HCEC 1CT (cell line): Measurements from ENCODE around the gene CHRNB4.
"Not testable (repeated sequence)": the region's sequence is repeated elsewhere in the genome, so short reads cannot be mapped to it uniquely, and the experiment has no call there.

Experiments used
- DNase-seq: peaks from one replicate; pipeline ENCODE4 v3.0.0-alpha.2; 2017

Gene CHRNB4

DNA sequence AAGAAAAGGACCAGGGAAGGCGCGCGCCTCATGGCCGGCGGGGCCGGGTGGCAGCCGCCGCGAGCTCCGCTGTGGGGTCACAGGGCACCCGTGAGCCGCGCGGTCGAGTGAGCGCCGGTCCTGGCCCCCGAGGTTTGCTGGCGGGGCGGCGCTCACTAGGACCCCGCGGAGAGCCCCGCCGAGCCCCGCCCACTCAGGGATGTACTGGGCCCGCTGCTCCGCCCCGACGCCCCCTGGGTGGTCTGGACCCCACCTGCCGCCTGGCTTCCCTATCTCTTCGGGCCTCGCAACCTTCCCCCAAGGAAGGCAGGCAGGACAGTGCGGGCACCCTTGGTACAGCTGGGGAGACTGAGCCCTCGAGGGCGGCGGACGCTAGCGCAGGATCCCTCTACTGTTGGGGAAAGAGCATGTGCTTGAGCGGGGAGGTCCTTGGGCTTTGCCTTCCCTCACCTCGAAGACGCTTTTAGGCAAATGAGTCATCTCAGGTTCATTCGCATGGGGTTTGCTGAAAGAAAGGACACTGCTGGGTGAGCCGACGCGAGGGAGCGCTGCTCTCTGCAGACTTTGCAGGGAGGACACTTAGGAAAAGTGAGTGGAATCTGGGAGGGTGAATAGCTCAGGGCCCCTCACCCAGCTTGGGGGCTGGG is at the start of gene CHRNB4:
Gene CHRNB4 (minus strand): TSS at position 109 of the 647 bp plus-strand sequence. CDS start 77 bp downstream, at position 32.
- DNase-seq = no peak

- DNase-seq = no peak
Measured at GRCh38 chr15:78689626-78690025, 48.6 kb upstream of the CHRNB4 start.

GRCh38 chr15:78685925-78686324 is 44.9 kb upstream of the CHRNB4 start:
- no peak for DNase-seq

DNA sequence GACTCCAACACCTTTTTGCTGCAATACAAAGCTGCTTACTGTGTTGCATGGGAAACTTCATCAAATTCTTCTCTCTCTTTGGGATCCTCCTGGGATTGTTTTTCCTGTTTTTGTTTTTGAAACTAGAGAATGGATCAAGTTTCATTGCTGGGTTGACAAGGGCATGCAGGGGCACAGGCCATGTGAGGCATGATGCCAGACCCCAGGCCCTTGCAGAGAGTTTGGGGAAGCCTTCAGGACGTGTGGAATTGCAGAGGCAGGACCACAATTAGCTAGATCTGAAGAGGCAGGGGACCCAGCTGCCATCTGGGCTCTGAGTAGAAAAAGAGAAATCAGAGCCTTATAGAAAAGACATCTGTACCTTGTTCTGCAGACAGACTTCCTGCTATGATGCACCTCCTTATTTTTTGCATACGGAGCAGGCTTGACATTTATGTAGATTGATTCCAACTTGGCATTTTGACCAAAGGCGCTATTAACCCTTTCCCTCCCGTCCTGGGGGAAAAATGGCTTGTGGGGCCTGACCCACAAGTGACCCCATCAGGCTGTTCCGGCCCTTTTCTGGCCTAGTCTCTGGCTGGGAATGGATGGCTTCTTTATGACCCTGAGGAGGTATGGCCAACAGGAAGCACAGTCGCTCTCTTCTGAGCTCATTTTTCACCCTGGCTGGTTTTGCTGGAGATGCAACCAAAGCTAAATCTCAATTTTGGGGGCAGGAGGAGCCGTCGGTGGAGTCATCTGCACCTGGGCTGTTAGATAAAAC is 44.3 kb upstream of the CHRNB4 start:
- no peak for DNase-seq

DNA sequence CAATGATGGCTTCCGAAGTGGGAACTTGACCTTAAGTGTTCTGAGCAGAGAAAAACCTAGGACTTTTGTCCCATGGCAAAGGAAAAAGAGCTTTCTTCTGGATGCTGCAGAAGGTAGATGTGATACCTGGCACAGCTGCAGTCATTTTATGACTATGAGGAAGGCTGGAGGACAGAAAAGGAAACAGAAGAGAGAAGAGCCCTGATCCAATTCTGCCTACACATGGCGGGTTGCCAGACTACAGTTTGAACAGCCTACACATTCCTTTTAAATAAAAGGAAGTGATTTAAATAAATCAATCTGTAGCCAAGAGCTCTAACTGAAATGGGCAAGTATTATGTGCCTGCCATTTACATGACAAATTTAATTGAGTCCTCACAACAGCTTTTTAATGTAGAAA is 43.6 kb upstream of the CHRNB4 start:
- DNase-seq = no peak

GRCh38 chr15:78683599-78683998 is 42.6 kb upstream of the CHRNB4 start:
- not testable (repeated sequence) for DNase-seq

DNA sequence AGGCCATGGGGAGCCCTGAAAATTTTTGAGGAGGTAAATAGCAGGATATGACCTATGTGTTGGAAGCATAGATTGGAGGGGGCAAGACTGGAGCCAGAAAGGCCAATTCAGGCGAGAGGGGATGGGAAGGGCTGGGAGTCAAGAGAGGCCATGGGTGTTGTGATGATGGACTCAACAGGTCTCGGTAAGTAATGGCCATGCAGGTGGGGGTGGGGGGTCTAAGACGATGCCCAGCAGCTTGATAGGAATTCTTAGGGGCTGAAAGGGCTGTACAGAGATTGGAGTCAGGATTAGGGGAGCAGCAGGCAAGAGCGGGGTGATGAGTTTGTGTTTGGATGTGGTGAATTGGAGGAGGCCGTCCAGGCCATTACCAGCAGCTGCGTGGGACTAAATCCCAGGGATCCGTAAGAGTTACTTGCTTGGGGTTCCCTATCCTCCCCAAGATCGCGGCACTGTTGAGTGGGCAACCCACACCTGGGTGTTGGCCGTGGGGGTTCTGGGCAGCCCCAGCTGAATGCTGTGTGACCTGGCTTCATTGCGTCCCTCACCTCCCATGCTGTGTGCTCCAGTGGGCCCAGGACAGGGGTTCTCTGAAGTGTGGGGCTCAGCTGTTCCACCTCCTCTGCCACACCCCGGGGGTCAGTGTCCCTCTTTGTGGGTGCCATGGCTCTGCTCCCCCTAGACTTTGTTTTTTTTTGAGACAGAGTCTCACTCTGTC is 41.8 kb upstream of the CHRNB4 start:
- DNase-seq = no peak

DNA sequence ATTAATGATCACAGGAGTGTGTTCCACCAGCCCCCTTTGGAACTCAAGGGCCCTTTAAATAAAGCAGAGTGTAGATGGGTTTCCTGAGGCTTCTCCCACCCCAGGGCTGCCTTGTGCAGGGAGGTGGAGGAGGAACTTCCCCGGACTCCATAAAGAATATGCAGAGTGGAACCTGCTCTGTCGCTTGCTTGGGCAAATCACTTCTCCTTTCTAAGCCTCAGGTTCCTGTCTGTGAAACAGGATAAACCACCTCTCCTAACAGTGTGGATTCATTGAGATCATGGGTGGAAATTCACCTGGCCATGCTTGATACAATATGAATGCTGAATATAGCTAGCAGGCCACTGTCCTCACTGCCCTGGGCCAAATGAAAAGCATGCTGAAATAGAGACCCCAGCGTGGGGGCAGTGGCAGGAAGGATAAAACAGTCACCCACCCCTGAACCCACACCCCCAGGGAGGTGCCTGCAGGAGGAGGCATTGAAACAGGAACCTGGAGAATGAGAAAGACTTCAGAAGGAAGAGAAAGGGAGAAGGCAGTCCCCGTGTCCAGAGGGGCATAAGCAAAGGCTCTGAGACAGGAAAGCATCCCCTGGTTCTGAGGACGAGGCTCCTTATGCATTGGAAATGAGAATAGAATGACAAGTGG is 41.1 kb upstream of the CHRNB4 start:
- DNase-seq = no peak

- DNase-seq = no peak
Measured at GRCh38 chr15:78681281-78682003, 40.4 kb upstream of the CHRNB4 start.

GRCh38 chr15:78680431-78681075 is 39.5 kb upstream of the CHRNB4 start:
- DNase-seq = no peak

DNA sequence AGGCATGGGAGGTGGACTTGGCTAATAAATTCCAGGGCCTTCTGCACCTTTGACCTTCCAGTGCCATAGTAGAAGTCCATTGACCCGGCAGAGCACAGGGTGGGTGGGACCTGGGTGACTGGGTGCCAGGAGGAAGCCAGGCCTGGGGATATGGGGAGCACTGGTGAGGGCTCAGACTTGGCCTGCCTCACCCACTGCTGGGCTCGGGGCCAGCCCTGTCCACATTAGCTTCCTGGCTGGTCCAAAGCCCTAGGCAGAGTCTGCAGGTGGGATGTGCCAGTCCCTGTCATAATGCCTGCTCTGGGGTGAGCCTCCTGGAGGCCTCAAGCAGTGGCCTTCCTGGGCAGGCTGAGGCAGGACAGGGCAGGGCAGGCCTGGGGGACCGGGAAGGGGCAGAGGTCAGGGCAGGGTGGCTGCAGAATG is 38.1 kb upstream of the CHRNB4 start:
- no peak for DNase-seq

GRCh38 chr15:78676424-78677110 is 35.6 kb upstream of the CHRNB4 start:
- no peak for DNase-seq

DNA sequence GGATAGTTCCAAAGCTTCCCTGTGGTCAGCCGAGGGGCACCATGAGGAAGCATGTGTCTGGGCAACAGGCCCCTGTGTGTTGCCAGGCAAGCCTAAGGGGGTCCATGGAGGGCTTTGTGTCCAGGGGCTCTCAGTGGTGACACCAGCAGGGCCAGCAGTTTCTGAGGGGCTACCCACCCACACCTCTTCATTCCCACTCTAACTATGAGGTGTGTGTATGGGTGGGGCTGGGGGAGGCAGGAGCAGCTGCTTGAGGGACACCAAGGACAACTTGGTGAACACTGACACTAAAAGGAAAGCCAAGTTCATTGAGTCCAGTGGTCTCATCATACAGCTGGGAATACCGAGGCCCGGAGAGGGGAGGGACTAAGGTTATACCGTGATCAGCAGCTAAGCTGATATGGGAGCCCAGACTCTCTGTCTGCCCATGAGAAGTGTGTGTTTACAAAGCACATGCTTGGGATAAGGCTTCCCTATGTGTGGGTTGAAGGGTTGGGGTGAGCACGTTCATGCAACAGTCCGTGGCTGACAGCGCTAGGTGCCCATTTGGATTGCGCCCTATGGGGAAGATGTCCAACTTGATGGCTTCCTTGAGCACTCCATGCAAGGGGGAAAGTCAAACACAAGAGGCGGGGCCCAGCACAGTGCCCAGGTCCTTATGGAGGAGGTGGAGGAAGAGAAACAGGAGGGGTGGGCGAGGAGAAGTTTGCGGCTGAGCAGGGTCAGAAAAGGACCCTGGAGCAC is 34.8 kb upstream of the CHRNB4 start:
- DNase-seq = no peak

DNA sequence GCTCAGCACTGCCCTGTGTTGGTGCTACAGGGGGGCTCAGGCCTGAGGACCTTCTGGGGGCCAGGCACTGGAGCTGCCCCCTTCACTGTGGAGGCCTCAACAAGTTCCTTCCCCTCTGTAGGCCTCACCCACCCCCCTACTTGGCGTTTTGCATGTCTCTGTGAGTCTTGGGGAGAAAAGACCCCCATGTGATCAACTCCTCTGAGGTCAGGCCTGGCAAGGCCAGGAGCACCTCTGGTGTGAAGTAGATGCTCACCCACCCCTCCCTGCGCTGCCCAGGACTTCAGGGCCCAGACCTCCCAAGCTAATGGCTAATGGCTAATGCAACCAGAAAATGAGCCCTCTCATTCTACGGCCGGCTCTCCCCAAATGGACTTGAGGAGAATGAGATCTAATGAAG is 34.2 kb upstream of the CHRNB4 start:
- no peak for DNase-seq

GRCh38 chr15:78673917-78674444 is 33.0 kb upstream of the CHRNB4 start:
- DNase-seq = no peak

GRCh38 chr15:78673476-78673875 is 32.5 kb upstream of the CHRNB4 start:
- DNase-seq = no peak

GRCh38 chr15:78672285-78673014 is 31.4 kb upstream of the CHRNB4 start:
- DNase-seq = no peak

DNA sequence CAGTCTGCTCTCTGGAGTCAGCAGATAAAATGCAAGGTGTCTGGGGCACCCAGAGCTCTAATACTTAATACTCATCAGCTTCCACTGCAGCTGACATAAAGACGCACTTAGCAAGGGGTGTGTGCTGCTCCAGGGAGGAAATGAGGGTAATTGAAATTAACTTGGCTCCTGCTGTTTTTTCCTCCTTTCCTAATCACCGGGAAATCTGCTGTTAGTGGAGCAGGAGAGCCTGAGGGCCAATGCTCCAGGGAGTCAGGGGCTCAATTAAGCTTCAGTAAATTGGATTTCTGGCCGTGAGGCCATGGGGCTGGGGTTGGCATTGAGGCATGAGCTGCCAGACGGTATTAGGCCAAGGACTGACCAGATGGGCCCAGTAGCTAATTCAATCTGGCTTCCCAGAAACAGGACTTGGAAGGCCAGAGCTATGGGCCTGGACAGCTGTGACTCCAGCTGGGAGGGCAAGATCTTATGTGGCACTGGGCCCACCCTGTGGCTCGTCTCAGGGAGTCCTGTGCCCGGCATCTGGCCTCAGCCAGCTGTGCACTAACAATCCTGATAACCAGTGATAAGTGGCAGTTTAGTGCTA is 30.7 kb upstream of the CHRNB4 start:
- no peak for DNase-seq

- no peak for DNase-seq
Measured at GRCh38 chr15:78668987-78669386, 28.0 kb upstream of the CHRNB4 start.
